HG02870 (cell line): ENCODE results near the gene ZBTB20.

Experiments
- ATAC-seq: cut with Tn5 transposase; IDR thresholded peaks from one replicate; pipeline ENCODE4 v1.9.1; 2021; ENCODE audit warnings: mild to moderate bottlenecking, moderate library complexity; ENCODE audit not compliant: unreplicated experiment

Gene ZBTB20

DNA sequence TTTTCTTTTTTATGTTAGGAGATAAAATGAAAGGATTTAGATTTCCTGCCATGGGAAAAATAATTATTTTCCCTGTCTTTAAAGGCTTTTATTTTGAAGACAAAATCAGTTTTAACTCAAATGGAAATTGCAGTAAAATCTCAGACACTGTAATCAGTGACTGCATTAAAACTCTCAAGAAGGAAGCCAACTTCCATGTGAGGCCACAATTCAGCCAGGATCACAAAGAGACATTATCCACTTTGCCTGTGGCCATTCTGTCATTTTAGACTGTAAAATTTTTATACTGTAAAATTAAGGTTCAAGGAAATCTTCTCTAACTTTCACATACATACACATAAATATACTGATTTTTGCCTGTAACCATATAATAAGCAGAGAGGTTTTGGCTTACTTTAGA, 549.2 kb downstream of the ZBTB20 start:
- ATAC-seq, result no peak

DNA sequence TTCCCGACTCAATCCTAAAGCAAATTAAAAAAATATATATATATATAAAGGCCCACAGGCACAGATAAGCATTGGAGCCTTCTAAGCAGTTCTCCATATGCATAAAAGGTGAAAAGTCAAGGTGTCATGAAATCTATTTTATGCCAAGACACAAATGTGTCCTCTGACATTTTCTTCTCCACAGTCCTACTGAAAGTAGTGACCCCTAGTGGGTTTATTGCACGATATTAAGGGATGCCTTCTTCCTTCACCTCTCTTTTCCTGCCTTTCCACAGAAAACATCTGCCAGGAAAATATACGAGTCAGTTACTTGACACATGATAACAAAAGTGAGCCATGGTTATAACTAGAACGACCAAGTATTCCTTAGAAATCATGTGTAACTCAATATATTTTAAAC, 550.1 kb downstream of the ZBTB20 start:
- ATAC-seq, result no peak

DNA sequence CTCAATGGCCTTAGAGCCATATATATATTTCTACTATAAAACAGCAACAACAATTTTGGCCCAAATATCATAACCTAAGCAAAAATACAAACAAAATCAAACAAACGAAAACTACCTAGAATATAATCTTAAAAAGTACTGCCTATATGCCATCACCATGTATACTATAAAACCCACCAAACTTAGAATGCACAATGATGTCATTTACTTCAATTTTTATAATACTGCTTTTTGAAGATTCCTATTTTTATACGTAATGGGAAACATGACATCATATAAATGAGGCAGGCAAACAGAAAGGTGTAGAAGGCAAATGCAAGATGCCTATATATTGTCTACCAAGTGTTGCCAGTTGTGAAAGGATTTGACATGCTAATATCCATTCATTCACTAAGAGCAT, 550.9 kb downstream of the ZBTB20 start:
- no peak for ATAC-seq

DNA sequence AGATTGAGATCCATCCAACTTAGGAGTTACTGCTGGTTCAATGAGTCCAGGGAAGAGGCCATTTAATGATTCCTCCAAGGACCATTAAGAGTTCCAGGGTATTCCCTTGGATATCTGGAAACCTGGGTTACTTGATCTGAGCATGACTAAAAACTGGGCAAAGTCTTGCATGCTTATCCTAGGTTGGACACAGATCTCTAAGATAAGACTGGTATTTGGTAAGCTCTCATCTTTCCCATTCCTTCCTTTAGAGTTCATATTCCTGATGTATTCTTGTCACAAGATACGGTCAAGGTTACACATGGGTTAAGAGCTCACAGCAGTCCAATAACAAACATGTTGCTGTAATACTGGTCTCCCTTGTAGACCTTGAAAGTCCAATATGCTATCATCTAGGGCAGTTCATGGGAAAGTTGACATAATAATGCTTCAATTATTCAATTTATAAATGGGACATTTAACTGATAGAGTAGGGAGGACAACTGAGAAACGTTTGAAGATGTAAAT, 551.5 kb downstream of the ZBTB20 start:
- no peak for ATAC-seq

DNA sequence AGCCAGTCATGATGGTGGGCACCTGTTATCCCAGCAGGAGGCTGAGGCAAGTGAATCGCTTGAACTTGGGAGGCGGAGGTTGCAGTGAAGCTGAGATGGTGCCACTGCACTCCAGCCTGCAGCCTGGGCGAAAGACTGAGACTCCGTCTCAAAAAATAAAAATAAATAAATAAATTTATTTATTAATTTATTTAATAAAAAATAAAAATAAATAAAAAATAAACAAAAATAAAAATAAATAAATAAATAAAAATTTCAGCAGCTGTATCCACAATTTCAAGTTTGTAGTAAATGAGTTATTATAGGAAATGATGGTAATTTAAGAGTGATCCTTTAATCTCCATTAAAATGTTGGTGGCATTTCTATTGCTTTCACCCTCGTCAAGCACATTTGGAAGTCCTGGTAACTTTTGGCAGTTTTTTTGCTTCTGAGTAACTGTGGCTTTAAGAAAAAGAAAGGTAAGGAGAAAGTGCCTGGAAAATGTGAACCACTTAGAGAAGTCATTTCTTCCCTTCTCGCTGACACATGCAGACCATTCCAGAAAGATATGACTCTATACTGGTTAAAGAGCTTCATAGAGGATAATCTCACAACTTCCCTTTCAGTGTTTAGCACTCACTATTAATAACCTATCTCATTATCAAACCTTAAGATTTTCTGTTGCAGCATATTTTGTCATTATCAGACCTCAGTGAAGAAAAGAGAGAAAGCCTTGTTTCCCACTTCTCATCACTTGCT, 556.6 kb downstream of the ZBTB20 start:
- no peak for ATAC-seq

DNA sequence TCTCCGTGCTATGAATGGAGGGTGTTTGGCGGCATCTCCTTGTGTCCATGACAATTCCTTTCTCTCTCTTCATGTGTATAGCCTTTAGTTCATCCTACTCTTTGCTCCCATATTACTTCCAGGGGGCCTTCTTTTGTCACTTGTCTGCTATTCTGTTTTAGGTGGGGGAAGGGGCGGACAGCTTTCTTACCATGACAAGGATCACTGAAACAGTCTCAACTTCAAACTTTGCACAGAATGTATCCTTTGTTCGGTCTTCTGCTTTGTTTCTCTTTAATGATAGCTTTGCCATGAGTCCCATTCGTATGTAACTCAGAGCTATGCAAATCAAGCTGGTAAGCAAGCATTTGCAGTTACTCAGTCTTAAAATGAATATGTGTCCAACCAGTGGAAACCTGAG, 559.1 kb downstream of the ZBTB20 start:
- no peak for ATAC-seq

DNA sequence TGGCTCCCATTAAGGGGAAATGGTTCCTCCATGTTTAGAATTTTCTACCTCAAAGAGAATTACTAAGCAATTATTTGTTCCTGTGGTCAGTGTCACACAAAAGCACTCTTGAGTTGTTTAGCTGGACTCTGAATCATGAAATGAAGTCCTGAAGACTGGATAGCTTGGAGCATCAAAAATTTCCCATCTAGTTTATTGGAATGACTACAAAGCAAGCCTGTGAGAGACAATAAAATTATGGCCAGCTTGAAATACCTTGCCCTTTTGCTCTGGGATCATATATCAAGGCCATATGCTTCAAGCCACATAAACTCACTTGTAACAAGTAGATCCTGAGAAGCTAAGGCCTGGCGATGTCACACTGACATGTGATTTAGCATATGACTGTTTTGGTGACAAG, 561.0 kb downstream of the ZBTB20 start:
- ATAC-seq, result no peak

DNA sequence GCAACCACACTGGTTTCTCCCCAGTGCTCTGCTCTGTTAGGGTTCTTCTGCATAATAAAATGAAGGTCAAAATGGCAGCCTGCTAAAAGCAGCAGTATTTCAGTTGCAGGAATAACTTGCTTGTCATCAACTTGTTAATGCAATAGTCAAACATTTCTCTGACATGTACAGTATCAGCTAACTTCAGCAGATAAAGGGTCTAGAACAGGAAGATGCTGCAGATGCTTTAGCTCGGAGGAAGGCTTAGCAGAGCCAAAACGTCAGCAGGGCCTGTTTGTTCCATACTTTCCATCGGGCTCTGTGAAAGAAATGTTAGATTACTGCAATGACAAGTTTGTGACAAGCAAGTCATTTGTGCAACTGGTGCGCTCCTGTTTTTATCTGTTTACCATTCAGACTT, 561.4 kb downstream of the ZBTB20 start:
- no peak for ATAC-seq

DNA sequence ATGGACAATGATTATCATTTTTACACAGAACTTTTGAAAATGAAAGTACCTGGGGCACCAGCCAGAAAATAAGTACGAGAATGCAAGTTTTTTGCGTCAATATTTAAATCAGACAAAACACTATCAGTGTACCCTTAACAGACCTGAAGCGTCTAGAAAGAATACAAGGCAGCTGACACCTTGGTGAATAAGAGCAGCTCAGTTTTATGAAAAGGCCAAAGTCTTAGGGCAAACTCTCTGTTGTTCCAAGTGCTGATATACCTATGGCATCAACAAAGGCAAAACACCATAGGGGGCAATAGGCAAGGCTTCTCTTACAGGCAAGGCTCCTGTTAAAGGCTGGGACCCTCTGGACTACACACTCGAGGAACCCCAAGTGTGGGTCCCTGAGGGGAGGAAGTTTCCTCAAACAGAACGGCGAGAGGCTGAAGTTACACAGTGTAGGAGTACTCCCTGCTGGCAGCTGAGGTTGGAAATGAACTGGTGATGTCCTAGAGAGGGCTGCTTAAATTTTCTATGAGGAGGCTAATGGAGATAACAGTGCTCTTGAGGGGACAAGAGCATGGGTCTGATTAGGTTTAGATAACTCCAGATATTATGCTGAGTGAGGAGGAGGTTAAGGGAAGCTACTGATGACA, 562.2 kb downstream of the ZBTB20 start:
- ATAC-seq, result no peak

DNA sequence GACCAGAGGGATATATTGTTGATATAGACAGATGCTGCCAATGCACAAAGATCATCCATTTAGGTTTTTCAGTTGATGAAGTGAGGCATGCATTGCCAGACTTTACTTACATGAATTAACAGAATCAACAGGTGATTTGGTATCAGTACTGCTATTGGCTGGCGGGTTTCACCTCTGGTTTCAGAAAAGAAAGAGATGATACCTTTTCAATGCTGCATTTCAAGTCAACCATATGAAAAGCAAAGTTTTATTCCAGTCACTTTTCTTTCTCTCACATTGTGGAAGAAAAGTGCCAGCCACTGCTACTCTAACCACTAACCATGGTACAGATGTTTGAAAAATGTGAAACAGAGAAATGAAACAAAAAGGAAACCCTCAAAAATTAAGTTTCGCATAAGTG, 564.2 kb downstream of the ZBTB20 start:
- ATAC-seq, result peak; percentile 94

DNA sequence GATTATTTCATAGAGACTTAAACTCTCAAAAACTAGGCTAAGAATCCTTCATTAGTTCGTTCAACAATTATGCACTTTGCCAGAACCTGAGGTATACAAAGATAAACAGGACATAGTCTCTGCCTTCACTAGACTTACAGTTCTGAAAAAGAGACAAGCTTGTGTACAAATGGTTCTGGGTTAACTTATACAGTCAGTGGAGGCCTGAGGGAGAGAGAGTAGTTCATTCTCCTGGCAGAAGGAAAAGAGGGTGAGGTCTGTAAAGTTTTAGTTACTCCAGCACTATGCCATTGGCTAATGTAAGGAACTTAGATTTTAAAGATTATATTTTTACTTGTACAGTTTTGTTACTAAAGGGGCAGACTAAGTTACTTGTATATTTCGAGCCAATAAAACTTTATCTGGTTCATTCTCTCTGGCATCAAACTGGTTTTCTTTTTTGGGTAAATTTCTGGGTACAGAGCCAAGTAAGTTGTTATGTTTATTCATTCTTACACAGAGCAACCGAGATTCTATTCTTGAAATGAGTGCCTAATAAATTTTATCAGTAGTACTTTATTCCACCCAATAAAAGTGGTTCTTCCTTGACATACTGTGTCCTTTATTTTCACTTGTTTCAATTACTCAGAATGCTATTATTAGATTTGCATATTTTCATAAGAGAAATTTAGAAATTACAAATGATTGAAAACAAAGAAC, 574.6 kb downstream of the ZBTB20 start:
- no peak for ATAC-seq

DNA sequence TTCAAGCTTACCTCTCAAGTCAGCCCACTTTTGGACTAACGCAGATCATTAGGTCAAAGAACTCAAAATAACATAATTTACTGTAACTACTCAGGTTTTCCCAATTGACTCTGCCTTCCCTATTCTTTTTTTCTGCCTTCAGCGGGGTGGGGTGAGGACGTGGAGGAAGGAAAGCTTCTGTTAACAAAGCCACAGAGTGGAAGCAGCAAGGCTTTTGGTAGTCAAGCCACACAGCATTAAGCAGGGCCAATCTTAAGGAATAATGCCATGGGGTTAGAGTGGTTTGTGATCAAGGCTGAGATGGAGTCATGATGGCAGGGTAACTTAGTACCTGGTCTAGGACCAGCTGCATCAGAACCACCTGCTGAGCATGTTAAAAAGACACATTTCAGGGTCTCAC, 575.7 kb downstream of the ZBTB20 start:
- no peak for ATAC-seq

DNA sequence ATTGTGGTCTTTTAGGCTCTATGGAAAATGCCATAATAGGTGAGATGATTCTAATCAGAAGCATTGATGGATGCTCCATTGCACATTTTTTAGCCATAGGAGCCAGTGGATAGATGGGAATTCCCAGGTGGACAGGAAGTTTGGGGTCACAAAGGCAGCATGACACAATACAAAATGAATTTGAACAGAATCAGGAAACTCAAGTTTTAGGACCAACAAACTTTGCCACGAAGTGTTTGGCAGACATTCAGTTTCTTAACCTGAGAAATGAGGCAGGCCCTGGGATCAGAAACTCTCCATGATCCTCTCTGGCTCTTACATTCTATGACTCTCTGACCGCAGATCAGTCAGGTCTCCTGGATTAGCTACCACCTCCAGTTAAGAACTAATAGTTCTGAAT, 577.9 kb downstream of the ZBTB20 start:
- no peak for ATAC-seq

DNA sequence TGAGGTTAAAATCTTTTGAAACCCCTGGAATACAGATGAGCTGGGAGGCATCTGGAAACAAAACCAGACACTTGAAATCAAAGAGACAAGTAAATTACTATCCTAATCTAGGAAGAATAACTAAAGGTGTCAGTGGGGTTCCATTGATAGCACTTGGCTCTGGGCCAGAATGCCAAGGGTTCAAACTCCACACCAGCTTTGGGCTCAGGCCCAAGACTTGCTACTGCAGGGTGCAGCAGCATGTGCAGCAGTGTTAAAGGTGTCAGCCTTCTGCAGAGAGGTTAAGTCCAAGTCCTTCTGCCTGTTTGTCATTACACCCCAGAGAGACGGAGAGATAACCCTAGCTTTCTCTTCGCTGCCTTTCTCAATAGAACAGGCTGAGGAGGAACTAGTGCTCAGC, 579.3 kb downstream of the ZBTB20 start:
- ATAC-seq, result no peak

DNA sequence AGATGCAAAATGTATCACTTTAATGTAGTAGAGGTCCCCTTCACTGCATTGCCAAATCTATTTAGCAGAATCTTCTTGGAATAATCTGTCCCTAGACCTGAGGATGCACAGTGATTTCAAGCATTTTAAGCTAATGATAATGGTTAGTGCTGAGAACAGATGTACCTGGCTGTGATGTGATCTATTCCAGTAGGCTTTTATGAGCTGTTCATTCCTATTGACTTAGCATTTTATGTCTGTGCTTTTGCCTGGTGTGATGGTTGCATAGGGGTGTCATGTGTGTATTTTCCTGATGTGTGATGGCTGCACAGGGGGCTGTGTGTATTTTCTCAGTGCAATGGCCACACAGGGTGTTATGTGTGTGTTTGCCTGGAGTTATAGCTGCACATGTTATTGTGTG, 580.3 kb downstream of the ZBTB20 start:
- no peak for ATAC-seq

DNA sequence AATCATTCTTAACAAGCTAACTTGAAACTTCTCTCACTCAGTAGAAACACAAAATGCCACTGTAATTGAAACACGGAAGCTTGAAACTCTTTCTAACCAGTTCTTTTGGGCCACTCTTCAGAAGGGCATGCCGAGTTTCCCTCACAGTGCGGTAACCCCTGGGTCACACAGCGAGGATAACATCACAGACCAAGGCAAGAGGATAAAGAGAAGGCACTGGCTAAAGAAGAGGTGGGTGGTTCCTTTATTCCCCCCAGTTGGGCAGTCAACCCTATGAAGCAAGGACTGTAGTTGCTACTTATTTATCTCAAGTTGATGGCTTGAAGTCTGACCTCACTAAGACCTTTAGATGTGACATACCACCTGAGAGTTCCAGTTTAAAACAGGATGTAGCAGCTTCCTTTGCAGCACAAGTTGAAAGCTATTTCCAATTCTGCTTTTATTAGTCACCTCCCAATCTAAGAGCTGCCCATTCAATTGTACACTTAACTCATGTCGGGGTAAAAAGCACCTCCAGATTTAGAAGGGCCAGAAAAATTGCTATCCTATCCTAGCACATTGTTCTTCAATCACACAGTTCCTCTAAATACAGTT, 580.8 kb downstream of the ZBTB20 start:
- ATAC-seq, result peak; percentile 83

DNA sequence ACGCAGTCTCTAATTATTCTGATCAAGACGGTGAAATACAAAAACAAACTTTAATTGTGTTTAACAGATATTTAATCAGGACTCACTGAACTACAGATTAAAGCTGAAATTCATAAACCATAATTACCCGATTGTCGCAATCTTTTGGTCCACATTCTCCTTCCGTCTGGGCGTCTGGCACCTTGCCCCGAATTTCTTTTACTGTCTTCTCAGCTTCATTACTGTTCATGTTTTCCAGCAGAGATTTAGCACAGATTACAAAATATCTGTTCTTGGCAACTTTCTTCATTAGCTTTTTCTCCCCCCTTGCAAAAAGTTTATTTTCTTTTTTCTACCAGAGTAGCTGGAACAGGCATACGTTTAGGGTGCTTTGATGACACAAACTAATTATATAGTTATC, 581.9 kb downstream of the ZBTB20 start:
- ATAC-seq, result no peak

DNA sequence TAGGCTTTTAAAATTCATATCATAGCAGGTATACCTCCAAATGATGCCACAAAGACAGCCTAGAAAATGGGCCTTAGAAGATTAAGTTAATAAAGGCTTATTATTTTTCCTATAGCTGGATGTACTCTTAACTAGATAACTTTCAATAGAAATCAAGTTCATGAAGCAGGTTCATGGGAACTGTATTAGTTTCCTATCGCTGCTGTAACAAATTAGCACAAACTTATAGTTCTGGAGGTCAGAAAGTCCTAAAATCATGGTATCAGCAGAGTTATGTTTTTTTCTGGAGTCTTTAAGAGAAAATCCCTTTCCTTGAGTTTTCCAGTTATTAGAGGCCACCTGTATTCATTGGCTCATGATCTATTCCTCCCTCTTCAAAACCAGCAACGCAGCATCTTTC, 583.4 kb downstream of the ZBTB20 start:
- ATAC-seq, result no peak

DNA sequence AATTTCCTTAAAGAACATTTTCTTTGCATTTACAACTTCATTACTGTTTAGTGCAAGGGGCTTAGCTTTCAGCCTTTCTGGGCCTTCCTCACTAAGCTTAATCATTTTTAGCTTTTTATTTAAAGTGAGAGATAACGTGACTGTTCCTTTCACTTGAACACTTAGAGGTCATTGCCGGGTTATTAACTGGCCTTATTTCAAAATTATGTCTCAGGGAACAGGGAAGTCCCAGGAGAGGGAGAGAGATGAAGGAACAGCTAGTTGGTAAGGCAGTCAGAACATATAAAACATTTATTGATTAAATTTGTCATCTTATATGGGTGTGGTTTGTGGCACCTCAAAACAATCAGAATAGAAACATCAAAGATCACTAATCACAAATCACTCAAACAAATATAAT, 584.5 kb downstream of the ZBTB20 start:
- ATAC-seq, result no peak

DNA sequence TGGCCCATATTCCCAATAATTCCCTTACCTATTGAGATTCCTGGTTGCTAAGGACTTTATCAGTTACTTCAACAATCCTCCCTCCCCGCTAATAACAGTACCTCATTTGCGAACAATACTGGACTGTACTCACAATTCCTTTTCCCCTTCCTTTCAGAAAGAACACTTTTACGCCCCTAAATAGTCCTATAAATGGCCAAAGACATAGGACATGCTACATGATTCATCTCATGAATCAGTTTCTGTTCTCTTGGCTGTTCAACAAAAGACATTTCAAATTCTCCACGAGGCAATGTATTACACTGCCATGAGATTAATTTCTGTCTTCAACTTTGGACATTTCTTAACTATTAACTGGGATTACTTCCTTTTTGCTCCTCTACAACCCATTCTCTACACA, 588.8 kb downstream of the ZBTB20 start:
- no peak for ATAC-seq

DNA sequence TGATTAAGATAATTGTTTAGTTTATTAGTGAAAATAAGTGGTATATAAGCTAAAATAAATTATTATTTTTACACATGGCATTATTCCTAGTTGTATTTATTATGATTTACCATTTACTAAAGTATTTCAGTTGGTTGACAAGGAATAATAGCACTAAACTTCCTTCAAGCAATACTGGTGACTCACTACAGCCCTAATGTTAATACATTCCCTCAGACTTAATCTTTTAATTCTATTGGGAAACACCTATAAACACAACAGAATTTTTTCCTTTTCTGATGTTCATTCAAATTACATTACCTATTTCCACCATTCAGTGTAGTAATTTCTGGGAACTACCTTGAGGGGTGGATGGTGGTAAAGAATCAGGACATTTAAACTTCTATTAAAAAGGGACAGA, 589.3 kb downstream of the ZBTB20 start:
- no peak for ATAC-seq
